GM19240 (cell line): ENCODE data around the gene HAPLN3.

Experiments
- DNase-seq: peaks from one replicate; pipeline ENCODE4 v3.0.0; 2011; ENCODE audit warnings: low spot score; ENCODE audit not compliant: insufficient read length

Gene HAPLN3

GRCh38 chr15:88864861-88865497, 30.4 kb downstream of the HAPLN3 start:
- DNase-seq, result no peak

- DNase-seq, result no peak
These were observed 31.9 kb downstream of the HAPLN3 start for GRCh38 chr15:88863412-88863811.

GRCh38 chr15:88860212-88860611, 35.1 kb downstream of the HAPLN3 start:
- no peak for DNase-seq

- DNase-seq, result no peak
These were observed 35.8 kb downstream of the HAPLN3 start for GRCh38 chr15:88859550-88859949.

GRCh38 chr15:88858934-88859333, 36.4 kb downstream of the HAPLN3 start:
- no peak for DNase-seq

GRCh38 chr15:88852476-88852875, 42.9 kb downstream of the HAPLN3 start:
- DNase-seq, result no peak

GRCh38 chr15:88849376-88850072, 45.8 kb downstream of the HAPLN3 start:
- DNase-seq, result no peak

GRCh38 chr15:88848203-88848602, 47.1 kb downstream of the HAPLN3 start:
- DNase-seq, result no peak

GRCh38 chr15:88847144-88847543, 48.2 kb downstream of the HAPLN3 start:
- no peak for DNase-seq

- DNase-seq, result no peak
These were observed 49.7 kb downstream of the HAPLN3 start for GRCh38 chr15:88845616-88846015.

GRCh38 chr15:88844749-88845386, 50.5 kb downstream of the HAPLN3 start:
- no peak for DNase-seq

GRCh38 chr15:88843334-88843733, 52.0 kb downstream of the HAPLN3 start:
- no peak for DNase-seq

GRCh38 chr15:88842156-88842555, 53.2 kb downstream of the HAPLN3 start:
- no peak for DNase-seq

- DNase-seq, result no peak
These were observed 54.1 kb downstream of the HAPLN3 start for GRCh38 chr15:88841236-88841635.

GRCh38 chr15:88839961-88840360, 55.4 kb downstream of the HAPLN3 start:
- no peak for DNase-seq

- DNase-seq, result no peak
These were observed 56.2 kb downstream of the HAPLN3 start for GRCh38 chr15:88839146-88839545.

GRCh38 chr15:88838667-88839066, 56.7 kb downstream of the HAPLN3 start:
- no peak for DNase-seq

- no peak for DNase-seq
These were observed 59.7 kb downstream of the HAPLN3 start for GRCh38 chr15:88835646-88836045.

GRCh38 chr15:88835119-88835518, 60.2 kb downstream of the HAPLN3 start:
- DNase-seq, result no peak

- no peak for DNase-seq
These were observed 61.0 kb downstream of the HAPLN3 start for GRCh38 chr15:88834211-88834812.

- no peak for DNase-seq
These were observed 61.6 kb downstream of the HAPLN3 start for GRCh38 chr15:88833731-88834100.
